HUES64 (cell line): Measurements from ENCODE around the gene CCSER1.
"Not testable (repeated sequence)": the region's sequence is repeated elsewhere in the genome, so short reads cannot be mapped to it uniquely, and the experiment has no call there.

Source experiments
- H3K27ac ChIP-seq: 2 replicates; pipeline ENCODE4 v1.7.0; 2013; ENCODE audit warnings: low read depth, low read length, inconsistent platforms
- H3K27me3 ChIP-seq: 2 replicates; pipeline ENCODE4 v1.6.1; 2013; ENCODE audit warnings: mild to moderate bottlenecking, low read length; ENCODE audit not compliant: insufficient read depth
- H3K36me3 ChIP-seq: 2 replicates; pipeline ENCODE4 v1.6.1; 2013; ENCODE audit warnings: mild to moderate bottlenecking, low read length; ENCODE audit not compliant: insufficient read depth
- H3K4me1 ChIP-seq: 2 replicates; pipeline ENCODE4 v1.6.1; 2013; ENCODE audit warnings: mild to moderate bottlenecking, low read length, moderate library complexity; ENCODE audit not compliant: insufficient read depth
- H3K4me3 ChIP-seq: 2 replicates; pipeline ENCODE4 v1.5.1; 2013; ENCODE audit warnings: mild to moderate bottlenecking, low read length, moderate library complexity
- H3K9ac ChIP-seq: 2 replicates; pipeline ENCODE4 v1.6.1; 2013; ENCODE audit warnings: mild to moderate bottlenecking, low read depth, low read length
- H3K9me3 ChIP-seq: 2 replicates; pipeline ENCODE4 v1.6.1; 2013; ENCODE audit warnings: low read depth, low read length; ENCODE audit not compliant: insufficient read depth
- WGBS: fragments of 150-250, 120-280 bp; methylation state at CpG from one replicate; pipeline ENCODE4 v1.1.7; 2013; ENCODE audit warnings: missing lambda C conversion rate; 5-methylcytosine and 5-hydroxymethylcytosine counted together

The CCSER1 gene

DNA sequence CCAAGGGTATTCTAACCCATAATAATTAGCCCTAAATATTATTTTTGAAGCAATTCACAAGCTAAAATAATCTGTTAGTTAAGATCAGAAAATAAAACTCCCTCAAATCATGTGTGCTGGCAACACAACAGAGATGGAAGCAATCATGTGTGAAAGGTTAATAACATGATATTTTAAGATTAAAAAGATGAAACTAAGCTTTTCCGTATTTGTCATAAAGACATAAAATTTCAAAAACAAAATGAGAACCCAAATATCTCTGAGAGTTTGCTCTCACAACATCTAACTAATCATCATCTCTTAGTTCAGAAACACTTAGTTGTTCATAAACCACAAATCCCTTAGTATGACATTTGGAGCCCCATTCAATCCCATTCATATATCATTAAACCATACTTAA is 749.1 kb downstream of the CCSER1 start:
- H3K36me3 ChIP-seq: no peaks in the 10 kb centered on the region
- H3K27me3 ChIP-seq: no peaks in the 10 kb centered on the region
- no peaks in the 10 kb centered on the region for H3K9me3 ChIP-seq
- H3K9ac ChIP-seq: no peak overlapping the region
- no peak overlapping the region for H3K4me3 ChIP-seq
- H3K4me1 ChIP-seq: no peaks in the 10 kb centered on the region
- WGBS: 100% methylated on average over 1 of the region's 1 CpG
- H3K27ac ChIP-seq: no peak overlapping the region

GRCh38 chr4:90883519-90883918 is 756.3 kb downstream of the CCSER1 start:
- Histone ChIP-seq H3K27me3 (no peaks in the 10 kb centered on the region), H3K4me3 (no peak overlapping the region), H3K9me3 (no peaks in the 10 kb centered on the region), H3K27ac (no peak overlapping the region), H3K9ac (no peak overlapping the region), H3K36me3 (no peaks in the 10 kb centered on the region), H3K4me1 (no peaks in the 10 kb centered on the region)
- WGBS: 69% methylated on average over 2 of the region's 3 CpGs

DNA sequence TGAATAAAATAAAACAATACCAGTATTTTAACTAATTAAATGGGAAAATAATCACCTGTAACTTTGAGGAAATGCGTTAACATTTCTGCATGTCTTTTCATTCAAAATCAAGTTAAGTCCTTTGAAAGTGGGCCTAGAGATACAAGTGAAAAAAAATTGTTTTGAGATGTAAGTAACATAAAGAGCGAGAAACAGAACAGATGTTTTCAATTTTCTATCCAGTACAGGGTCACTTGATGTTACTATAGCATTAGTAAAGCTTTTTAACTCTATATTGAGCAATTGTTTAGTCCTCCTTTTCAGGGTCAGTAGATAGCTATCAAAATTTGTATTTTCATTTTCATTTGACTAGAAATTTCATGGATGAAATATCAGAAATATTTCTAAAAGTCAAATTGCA is 761.4 kb downstream of the CCSER1 start:
- no peaks in the 10 kb centered on the region for H3K27me3 ChIP-seq
- H3K4me1 ChIP-seq: no peaks in the 10 kb centered on the region
- no peak overlapping the region for H3K4me3 ChIP-seq
- no peak overlapping the region for H3K9ac ChIP-seq
- 83% methylated on average over 2 of the region's 2 CpGs for WGBS
- no peaks in the 10 kb centered on the region for H3K9me3 ChIP-seq
- H3K27ac ChIP-seq: no peak overlapping the region
- no peaks in the 10 kb centered on the region for H3K36me3 ChIP-seq

DNA sequence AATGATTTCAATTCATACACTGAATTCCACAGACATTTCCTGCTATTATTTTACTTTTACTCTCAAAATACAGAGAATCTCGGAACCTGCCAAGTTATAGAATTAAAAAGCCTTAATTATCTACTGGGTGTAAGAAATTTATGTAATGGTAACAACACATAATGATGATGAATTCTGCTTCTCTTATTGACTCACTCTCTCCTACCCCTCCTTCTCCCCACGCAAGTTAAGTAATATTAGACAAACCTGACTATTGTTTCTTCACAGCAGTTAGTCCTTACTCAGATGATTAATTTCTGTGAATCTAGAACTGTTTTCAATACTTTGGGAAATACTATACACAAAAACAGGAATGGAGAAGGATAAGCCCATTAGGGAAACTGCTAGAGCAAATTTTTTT is 762.0 kb downstream of the CCSER1 start:
- no peak overlapping the region for H3K4me3 ChIP-seq
- H3K27me3 ChIP-seq: no peaks in the 10 kb centered on the region
- no peak overlapping the region for H3K9ac ChIP-seq
- H3K36me3 ChIP-seq: no peaks in the 10 kb centered on the region
- H3K9me3 ChIP-seq: no peaks in the 10 kb centered on the region
- WGBS: 87% methylated on average over 2 of the region's 2 CpGs
- H3K27ac ChIP-seq: no peak overlapping the region
- no peaks in the 10 kb centered on the region for H3K4me1 ChIP-seq

- not testable (repeated sequence) for H3K27me3 ChIP-seq, H3K9me3 ChIP-seq, H3K27ac ChIP-seq, H3K9ac ChIP-seq, H3K36me3 ChIP-seq, H3K4me3 ChIP-seq
- peaks cover 20% of the 10 kb centered on the region for H3K4me1 ChIP-seq
- WGBS: 96% methylated on average over 1 of the region's 1 CpG
These were observed 776.2 kb downstream of the CCSER1 start for GRCh38 chr4:90903413-90903812.

DNA sequence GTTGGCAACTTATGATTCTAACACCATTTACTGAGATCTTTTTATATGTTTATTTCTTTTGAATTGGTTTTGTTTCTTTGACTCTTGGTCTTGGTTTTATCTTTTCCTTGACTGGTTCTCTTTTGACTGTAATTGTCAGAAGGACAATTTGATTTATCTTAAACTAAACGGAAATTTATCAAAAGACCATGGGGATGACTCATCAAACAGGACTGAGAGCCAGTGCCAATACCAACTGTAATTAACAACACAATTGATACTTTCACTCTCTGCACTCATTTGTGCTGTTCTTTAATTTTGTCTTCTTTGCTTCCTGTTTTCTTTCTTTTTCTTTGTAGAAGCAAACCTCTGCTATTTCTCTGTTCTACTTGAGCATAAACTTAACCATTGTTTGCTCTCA is 776.8 kb downstream of the CCSER1 start:
- WGBS: 37% methylated on average over 1 of the region's 1 CpG
- no peaks in the 10 kb centered on the region for H3K9me3 ChIP-seq
- H3K27me3 ChIP-seq: no peaks in the 10 kb centered on the region
- H3K27ac ChIP-seq: peak overlapping the region; percentile 9
- H3K36me3 ChIP-seq: no peaks in the 10 kb centered on the region
- H3K9ac ChIP-seq: no peak overlapping the region
- H3K4me3 ChIP-seq: no peak overlapping the region
- H3K4me1 ChIP-seq: peaks cover 20% of the 10 kb centered on the region

DNA sequence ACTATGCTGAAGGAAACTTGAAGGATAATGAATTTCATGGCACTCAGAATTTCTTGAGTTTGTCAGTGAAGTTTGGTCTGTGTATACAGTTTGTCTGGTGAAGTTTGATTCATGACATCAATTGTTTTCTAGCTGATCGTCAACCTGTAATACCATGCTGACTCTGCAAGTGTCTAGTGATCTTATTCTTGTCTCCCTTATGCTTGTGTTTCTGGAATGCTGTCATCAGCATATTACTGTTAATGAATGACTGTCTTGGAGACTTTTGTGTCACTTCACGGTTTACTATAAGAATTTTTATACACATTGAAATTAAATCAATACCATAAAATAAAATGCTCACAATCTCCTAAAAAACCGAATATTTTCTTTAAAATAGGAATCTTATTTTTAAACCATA is 779.0 kb downstream of the CCSER1 start:
- H3K4me3 ChIP-seq: no peak overlapping the region
- no peak overlapping the region for H3K9ac ChIP-seq
- H3K4me1 ChIP-seq: peaks cover 20% of the 10 kb centered on the region
- no peak overlapping the region for H3K27ac ChIP-seq
- no peaks in the 10 kb centered on the region for H3K36me3 ChIP-seq
- no peaks in the 10 kb centered on the region for H3K27me3 ChIP-seq
- H3K9me3 ChIP-seq: no peaks in the 10 kb centered on the region
- WGBS: 100% methylated on average over 1 of the region's 3 CpGs

DNA sequence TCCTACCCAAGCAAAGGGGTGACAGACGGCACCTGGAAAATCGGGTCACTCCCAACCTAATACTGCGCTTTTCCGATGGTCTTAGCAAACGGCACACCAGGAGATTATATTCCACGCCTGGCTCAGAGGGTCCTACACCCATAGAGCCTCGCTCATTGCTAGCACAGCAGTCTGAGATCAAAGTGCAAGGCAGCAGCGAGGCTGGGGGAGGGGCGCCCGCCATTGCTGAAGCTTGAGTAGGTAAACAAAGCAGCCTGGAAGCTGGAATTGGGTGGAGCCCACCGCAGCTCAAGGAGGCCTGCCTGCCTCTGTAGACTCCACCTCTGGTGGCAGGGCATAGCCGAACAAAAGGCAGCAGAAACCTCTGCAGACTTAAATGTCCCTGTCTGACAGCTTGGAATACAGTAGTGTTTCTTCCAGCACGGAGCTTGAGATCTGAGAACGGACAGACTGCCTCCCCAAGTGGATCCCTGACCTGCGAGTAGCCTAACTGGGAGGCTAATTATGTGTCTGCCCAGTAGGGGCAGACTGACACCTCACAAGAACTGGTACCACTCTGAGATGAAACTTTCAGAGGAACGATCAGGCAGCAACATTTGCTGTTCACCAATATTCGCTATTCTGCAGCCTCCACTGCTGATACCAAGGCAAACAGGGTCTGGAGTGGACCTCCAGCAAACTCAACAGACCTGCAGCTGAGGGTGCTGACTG is 784.7 kb downstream of the CCSER1 start:
- H3K4me3 ChIP-seq, H3K9ac ChIP-seq, H3K27me3 ChIP-seq, H3K4me1 ChIP-seq, H3K27ac ChIP-seq, H3K36me3 ChIP-seq: not testable (repeated sequence)
- peaks cover 10% of the 10 kb centered on the region; the same call in 1 of the 2 replicates for H3K9me3 ChIP-seq
- 94% methylated on average over 17 of the region's 17 CpGs for WGBS

DNA sequence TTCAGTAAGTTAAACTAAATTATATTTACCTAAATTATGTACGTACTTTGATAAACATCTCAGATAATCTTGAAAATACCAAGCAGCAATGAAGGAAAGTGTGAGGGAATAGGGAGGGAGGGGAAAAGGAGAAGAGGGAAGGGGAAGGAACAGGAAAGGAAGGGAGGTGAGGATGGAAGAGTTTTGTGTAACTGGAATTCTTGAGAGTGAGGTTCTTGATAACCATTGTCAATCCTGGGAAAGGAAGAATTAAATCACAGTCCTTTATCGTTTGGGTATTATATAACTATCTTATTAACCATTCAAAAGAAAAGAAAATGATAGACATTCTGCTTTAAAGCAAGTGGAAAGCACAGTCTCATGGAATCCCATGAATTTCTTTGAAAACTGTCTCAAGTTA is 795.0 kb downstream of the CCSER1 start:
- WGBS: no CpG with 5 or more reads among the region's 2 CpGs
- no peaks in the 10 kb centered on the region for H3K27me3 ChIP-seq
- no peak overlapping the region for H3K4me3 ChIP-seq
- no peak overlapping the region for H3K27ac ChIP-seq
- H3K9ac ChIP-seq: no peak overlapping the region
- H3K9me3 ChIP-seq: no peaks in the 10 kb centered on the region
- H3K4me1 ChIP-seq: no peaks in the 10 kb centered on the region
- no peaks in the 10 kb centered on the region for H3K36me3 ChIP-seq

DNA sequence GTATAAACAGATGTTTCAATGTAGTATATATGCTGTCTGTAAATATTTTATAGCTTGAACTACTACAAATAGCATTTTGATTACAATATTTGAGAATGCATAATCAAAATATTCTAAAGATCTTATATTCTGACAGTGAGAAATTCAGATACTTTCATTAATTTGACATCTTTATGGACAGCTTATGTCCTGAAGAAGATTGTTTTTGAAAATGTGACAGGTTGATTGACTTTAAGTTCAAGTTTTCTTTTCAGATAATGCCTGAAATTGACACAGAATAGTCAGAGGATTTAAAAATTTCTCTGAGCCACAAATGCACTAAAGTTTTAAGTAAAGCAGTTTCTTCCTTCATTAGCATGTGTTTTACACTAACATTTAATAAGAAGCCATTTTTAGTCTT is 799.8 kb downstream of the CCSER1 start:
- Histone ChIP-seq H3K4me1 (no peaks in the 10 kb centered on the region), H3K4me3 (no peak overlapping the region), H3K36me3 (no peaks in the 10 kb centered on the region), H3K27ac (no peak overlapping the region), H3K27me3 (no peaks in the 10 kb centered on the region), H3K9ac (no peak overlapping the region), H3K9me3 (no peaks in the 10 kb centered on the region)

GRCh38 chr4:90943311-90943710 is 816.1 kb downstream of the CCSER1 start:
- Histone ChIP-seq H3K9ac (no peak overlapping the region), H3K36me3 (no peaks in the 10 kb centered on the region), H3K4me3 (no peak overlapping the region), H3K9me3 (no peaks in the 10 kb centered on the region), H3K4me1 (no peaks in the 10 kb centered on the region), H3K27ac (no peak overlapping the region), H3K27me3 (no peaks in the 10 kb centered on the region)
- WGBS: 95% methylated on average over 5 of the region's 6 CpGs

GRCh38 chr4:90946945-90947344 is 819.8 kb downstream of the CCSER1 start:
- Histone ChIP-seq H3K9me3 (no peaks in the 10 kb centered on the region), H3K9ac (no peak overlapping the region), H3K27ac (no peak overlapping the region), H3K36me3 (no peaks in the 10 kb centered on the region), H3K27me3 (no peaks in the 10 kb centered on the region), H3K4me1 (peaks cover 5% of the 10 kb centered on the region; the same call in 1 of the 2 replicates), H3K4me3 (no peak overlapping the region)
- WGBS: 87% methylated on average over 3 of the region's 3 CpGs
